MM.1S (cell line): ENCODE results near the gene ZAP70.

Source experiments
- DNase-seq: peaks from one replicate; pipeline ENCODE4 v3.0.0-alpha.2; 2015
- H2AFZ ChIP-seq: fragments of 300-600 bp; sonication (generic); 2 replicates; pipeline ENCODE4 v1.6.0; 2016; ENCODE audit warnings: antibody characterized with exemption, low read length
- H3F3A ChIP-seq: fragments of 300-600 bp; sonication (generic); 2 replicates; pipeline ENCODE4 v1.6.1; 2016; ENCODE audit warnings: mild to moderate bottlenecking, antibody characterized with exemption, low read length, moderate library complexity, mixed read lengths; ENCODE audit not compliant: insufficient read depth
- H3K27ac ChIP-seq: fragments of 300-600 bp; sonication (generic); 2 replicates; pipeline ENCODE4 v1.5.1; 2016; ENCODE audit warnings: mild to moderate bottlenecking, low read length
- H3K27me3 ChIP-seq: fragments of 300-600 bp; sonication (generic); replicated peaks from 2 replicates; pipeline ENCODE4 v1.6.0; 2016; ENCODE audit warnings: low read length; ENCODE audit not compliant: insufficient read depth
- H3K36me3 ChIP-seq: fragments of 300-600 bp; sonication (generic); replicated peaks from 2 replicates; pipeline ENCODE4 v1.6.1; 2016; ENCODE audit warnings: mild to moderate bottlenecking, low read length, mixed read lengths; ENCODE audit not compliant: insufficient read depth
- H3K4me1 ChIP-seq: fragments of 300-600 bp; sonication (generic); 2 replicates; pipeline ENCODE4 v1.6.1; 2016; ENCODE audit warnings: low read length, mixed read lengths
- H3K4me2 ChIP-seq: fragments of 300-600 bp; sonication (generic); 2 replicates; pipeline ENCODE4 v1.6.0; 2016; ENCODE audit warnings: low read depth, low read length
- H3K4me3 ChIP-seq: fragments of 300-600 bp; sonication (generic); 2 replicates; pipeline ENCODE4 v1.5.1; 2016; ENCODE audit warnings: low read length, mixed read lengths
- H3K79me2 ChIP-seq: fragments of 300-600 bp; sonication (generic); 2 replicates; pipeline ENCODE4 v1.6.1; 2016; ENCODE audit warnings: mixed run types, low read length, mixed read lengths
- H3K9ac ChIP-seq: fragments of 300-600 bp; sonication (generic); 2 replicates; pipeline ENCODE4 v1.6.1; 2016; ENCODE audit warnings: low read length, mixed read lengths
- H3K9me2 ChIP-seq: fragments of 300-600 bp; sonication (generic); replicated peaks from 2 replicates; pipeline ENCODE4 v1.6.1; 2016; ENCODE audit warnings: mild to moderate bottlenecking, low read length, mixed read lengths; ENCODE audit not compliant: insufficient read depth
- H3K9me3 ChIP-seq: fragments of 300-600 bp; sonication (generic); replicated peaks from 2 replicates; pipeline ENCODE4 v1.6.1; 2016; ENCODE audit warnings: mild to moderate bottlenecking, low read length, mixed read lengths; ENCODE audit not compliant: insufficient read depth
- H4K20me1 ChIP-seq: fragments of 300-600 bp; sonication (generic); 2 replicates; pipeline ENCODE4 v1.6.1; 2016; ENCODE audit warnings: mild to moderate bottlenecking, low read length, moderate library complexity, mixed read lengths; ENCODE audit not compliant: insufficient read depth
- CTCF ChIP-seq: fragments of 300-600 bp; sonication (generic); IDR thresholded peaks from 2 replicates; pipeline ENCODE4 v1.5.1; 2016; ENCODE audit warnings: antibody characterized with exemption, low read length, mixed read lengths
- EZH2 ChIP-seq: fragments of 300-600 bp; sonication (generic); optimal IDR thresholded peaks from 2 replicates; pipeline ENCODE3; 2017; ENCODE audit warnings: low read depth, mild to moderate bottlenecking, antibody characterized with exemption, low read length, mixed read lengths
- EZH2phosphoT487 ChIP-seq: fragments of 300-600 bp; sonication (generic); IDR thresholded peaks from 2 replicates; pipeline ENCODE4 v1.6.1; 2018; ENCODE audit warnings: antibody characterized with exemption, low read length

The ZAP70 gene

GRCh38 chr2:97698530-97698929 is 14.8 kb upstream of the ZAP70 start:
- H3K9me2 ChIP-seq, result no peaks in the 10 kb centered on the region
- no peaks in the 10 kb centered on the region for H3K4me1 ChIP-seq
- H3K4me2 ChIP-seq, result no peak overlapping the region
- H3K4me3 ChIP-seq, result no peak overlapping the region
- no peaks in the 10 kb centered on the region for H3K27me3 ChIP-seq
- H3K79me2 ChIP-seq, result no peaks in the 10 kb centered on the region
- TF ChIP-seq EZH2phosphoT487, result no peak
- TF ChIP-seq CTCF, result no peak
- DNase-seq, result no peak
- H3K36me3 ChIP-seq, result no peaks in the 10 kb centered on the region
- no peaks in the 10 kb centered on the region for H3K9me3 ChIP-seq
- H3F3A ChIP-seq, result no peaks in the 10 kb centered on the region
- no peak overlapping the region for H3K27ac ChIP-seq
- H2AFZ ChIP-seq, result no peak overlapping the region
- H3K9ac ChIP-seq, result no peak overlapping the region
- H4K20me1 ChIP-seq, result no peaks in the 10 kb centered on the region

- Histone ChIP-seq H2AFZ (no peak overlapping the region), H3K27me3 (no peaks in the 10 kb centered on the region), H3K9ac (no peak overlapping the region)
These were observed 13.5 kb upstream of the ZAP70 start for GRCh38 chr2:97699765-97700444.

GRCh38 chr2:97701186-97701585 is 12.2 kb upstream of the ZAP70 start:
- H3K27me3 ChIP-seq, result no peaks in the 10 kb centered on the region
- no peak overlapping the region for H3K27ac ChIP-seq
- no peaks in the 10 kb centered on the region for H4K20me1 ChIP-seq
- H3K4me1 ChIP-seq, result no peaks in the 10 kb centered on the region
- no peaks in the 10 kb centered on the region for H3K36me3 ChIP-seq
- DNase-seq, result no peak
- H3F3A ChIP-seq, result no peaks in the 10 kb centered on the region
- TF ChIP-seq CTCF (no peak), EZH2 (no peak), EZH2phosphoT487 (no peak)
- no peaks in the 10 kb centered on the region for H3K79me2 ChIP-seq
- no peak overlapping the region for H3K4me3 ChIP-seq
- H3K9me3 ChIP-seq, result no peaks in the 10 kb centered on the region
- no peak overlapping the region for H3K9ac ChIP-seq
- H3K4me2 ChIP-seq, result no peak overlapping the region
- no peaks in the 10 kb centered on the region for H3K9me2 ChIP-seq
- no peak overlapping the region for H2AFZ ChIP-seq

More at GRCh38 chr2:97699765-97700444, 13.5 kb upstream of the ZAP70 start:
- no peaks in the 10 kb centered on the region for H3K9me2 ChIP-seq
- no peaks in the 10 kb centered on the region for H4K20me1 ChIP-seq
- no peaks in the 10 kb centered on the region for H3K36me3 ChIP-seq
- H3F3A ChIP-seq, result no peaks in the 10 kb centered on the region
- H3K4me2 ChIP-seq, result no peak overlapping the region
- H3K27ac ChIP-seq, result no peak overlapping the region
- TF ChIP-seq CTCF, result peak; percentile 63
- TF ChIP-seq EZH2phosphoT487, result no peak
- no peak for TF ChIP-seq EZH2
- no peaks in the 10 kb centered on the region for H3K79me2 ChIP-seq
- peak; percentile 62 for DNase-seq
- H3K4me1 ChIP-seq, result no peaks in the 10 kb centered on the region
- H3K9me3 ChIP-seq, result no peaks in the 10 kb centered on the region
- no peak overlapping the region for H3K4me3 ChIP-seq
